Fibroblast of pulmonary artery (primary cell): ENCODE data around the gene LBX2.
"Not testable (repeated sequence)": the region's sequence is repeated elsewhere in the genome, so short reads cannot be mapped to it uniquely, and the experiment has no call there.

Experiments used
- DNase-seq: peaks from one replicate; pipeline ENCODE4 v3.0.0-alpha.2; 2010; ENCODE audit warnings: low read depth
- H3K4me3 ChIP-seq: replicated peaks from 2 replicates; pipeline ENCODE4 v1.5.1; 2011; ENCODE audit warnings: low read depth, mild to moderate bottlenecking, control low read depth, low read length, moderate library complexity
- CTCF ChIP-seq: IDR thresholded peaks from 2 replicates; pipeline ENCODE4 v1.5.1; 2011; ENCODE audit warnings: mild to moderate bottlenecking, control low read depth, low read length, inconsistent platforms; ENCODE audit errors: missing control alignments

The LBX2 gene

GRCh38 chr2:74488643-74489481, 10.5 kb downstream of the LBX2 start:
- no peak for TF ChIP-seq CTCF
- H3K4me3 ChIP-seq: no peak overlapping the region
- no peak for DNase-seq

- no peak for TF ChIP-seq CTCF
- H3K4me3 ChIP-seq: no peak overlapping the region
- DNase-seq: no peak
These were observed 13.3 kb downstream of the LBX2 start for GRCh38 chr2:74486141-74486540.

GRCh38 chr2:74483675-74484164, 15.7 kb downstream of the LBX2 start:
- H3K4me3 ChIP-seq: peak overlapping the region; percentile 98
- DNase-seq: not testable (repeated sequence)

- peak; percentile 87 for TF ChIP-seq CTCF
- DNase-seq: peak; percentile 96
These were observed 16.4 kb downstream of the LBX2 start, which contains the start of the genes CCDC142 and TTC31 for GRCh38 chr2:74482801-74483674. Gene CCDC142, minus strand, starts transcription at chr2:74482998. Its CDS starts 161 bp downstream, at chr2:74482837. Gene TTC31, plus strand, starts transcription at chr2:74483081. Its CDS starts 15 bp downstream, at chr2:74483096.

GRCh38 chr2:74481961-74482800, 17.2 kb downstream of the LBX2 start:
- no peak for DNase-seq
- TF ChIP-seq CTCF: no peak
- H3K4me3 ChIP-seq: peak overlapping the region; percentile 98

More at GRCh38 chr2:74482801-74483674, 16.4 kb downstream of the LBX2 start, which contains the start of the genes CCDC142 and TTC31:
- H3K4me3 ChIP-seq: peak within 1 kb of the TSS; percentile 98

GRCh38 chr2:74481431-74481830, 18.0 kb downstream of the LBX2 start:
- peak overlapping the region; percentile 98 for H3K4me3 ChIP-seq
- no peak for DNase-seq
- TF ChIP-seq CTCF: no peak
